Activated naive CD4-positive, alpha-beta T cell treated with anti-CD3 and anti-CD28 coated beads, Interleukin-2, amount 50 U/mL, for 24 hours (primary cell): ENCODE measurements around the gene RNASE1.
"Not testable (repeated sequence)": the region's sequence is repeated elsewhere in the genome, so short reads cannot be mapped to it uniquely, and the experiment has no call there.

Experiments
- H3K27ac Mint-ChIP-seq: one replicate; pipeline ENCODE4 v1.8.0; 2021; ENCODE audit warnings: mild to moderate bottlenecking, mixed read lengths
- H3K27me3 Mint-ChIP-seq: one replicate; pipeline ENCODE4 v1.8.0; 2021; ENCODE audit warnings: mixed read lengths
- H3K36me3 Mint-ChIP-seq: one replicate; pipeline ENCODE4 v1.8.0; 2021; ENCODE audit warnings: mixed read lengths
- H3K4me1 Mint-ChIP-seq: one replicate; pipeline ENCODE4 v1.8.0; 2021; ENCODE audit warnings: mixed read lengths
- H3K4me3 Mint-ChIP-seq: one replicate; pipeline ENCODE4 v1.8.0; 2021; ENCODE audit warnings: mild to moderate bottlenecking, mixed read lengths
- H3K9me3 Mint-ChIP-seq: one replicate; pipeline ENCODE4 v1.8.0; 2021; ENCODE audit warnings: mixed read lengths

The RNASE1 gene

GRCh38 chr14:20759465-20759864 is 43.2 kb downstream of the RNASE1 start:
- not testable (repeated sequence) for H3K27ac Mint-ChIP-seq, H3K9me3 Mint-ChIP-seq

GRCh38 chr14:20757965-20758364 is 44.7 kb downstream of the RNASE1 start:
- no peaks in the 10 kb centered on the region for H3K4me1 Mint-ChIP-seq
- H3K9me3 Mint-ChIP-seq, result no peaks in the 10 kb centered on the region
- no peaks in the 10 kb centered on the region for H3K27me3 Mint-ChIP-seq
- H3K36me3 Mint-ChIP-seq, result no peaks in the 10 kb centered on the region
- H3K27ac Mint-ChIP-seq, result no peak overlapping the region
- H3K4me3 Mint-ChIP-seq, result no peak overlapping the region

More at GRCh38 chr14:20759465-20759864, 43.2 kb downstream of the RNASE1 start:
- not testable (repeated sequence) for H3K27me3 Mint-ChIP-seq, H3K4me1 Mint-ChIP-seq, H3K36me3 Mint-ChIP-seq, H3K4me3 Mint-ChIP-seq

GRCh38 chr14:20755037-20755436 is 47.6 kb downstream of the RNASE1 start:
- peaks cover 9% of the 10 kb centered on the region for H3K9me3 Mint-ChIP-seq
- H3K4me1 Mint-ChIP-seq, result no peaks in the 10 kb centered on the region
- H3K27ac Mint-ChIP-seq, result no peak overlapping the region
- H3K4me3 Mint-ChIP-seq, result no peak overlapping the region
- peaks cover 2% of the 10 kb centered on the region for H3K36me3 Mint-ChIP-seq
- H3K27me3 Mint-ChIP-seq, result peaks cover 8% of the 10 kb centered on the region

- no peak overlapping the region for H3K27ac Mint-ChIP-seq
- H3K27me3 Mint-ChIP-seq, result peaks cover 8% of the 10 kb centered on the region
- H3K4me3 Mint-ChIP-seq, result no peak overlapping the region
- peaks cover 9% of the 10 kb centered on the region for H3K9me3 Mint-ChIP-seq
- H3K4me1 Mint-ChIP-seq, result no peaks in the 10 kb centered on the region
- peaks cover 2% of the 10 kb centered on the region for H3K36me3 Mint-ChIP-seq
These were observed 48.3 kb downstream of the RNASE1 start for GRCh38 chr14:20754308-20754707.

GRCh38 chr14:20751963-20752562 is 50.6 kb downstream of the RNASE1 start:
- H3K27ac Mint-ChIP-seq, result no peak overlapping the region
- peaks cover 2% of the 10 kb centered on the region for H3K36me3 Mint-ChIP-seq
- peaks cover 8% of the 10 kb centered on the region for H3K27me3 Mint-ChIP-seq
- no peaks in the 10 kb centered on the region for H3K4me1 Mint-ChIP-seq
- H3K9me3 Mint-ChIP-seq, result peaks cover 9% of the 10 kb centered on the region
- peak overlapping the region; percentile 15 for H3K4me3 Mint-ChIP-seq
